HepG2 (cell line): ENCODE results near the gene XXYLT1.

Experiments
- NFE2L1 ChIP-seq: sonication (generic); formaldehyde crosslinking; IDR thresholded peaks from 2 replicates; pipeline ENCODE4 v1.4.0; 2020; ENCODE audit warnings: missing genetic modification reagents, mild to moderate bottlenecking, borderline replicate concordance
- POLR2AphosphoS5 ChIP-seq: IDR thresholded peaks from 2 replicates; pipeline ENCODE4 v1.6.1; 2012; ENCODE audit warnings: low read depth, low read length
- SNRNP70 ChIP-seq: fragments of 200-400 bp; formaldehyde crosslinking; IDR thresholded peaks from 2 replicates; pipeline ENCODE4 v1.6.1; 2017; ENCODE audit warnings: mild to moderate bottlenecking, low read depth, low read length, moderate library complexity
- THAP7 ChIP-seq: sonication (generic); formaldehyde crosslinking; IDR thresholded peaks from 2 replicates; pipeline ENCODE4 v1.8.1; 2023; ENCODE audit warnings: mild to moderate bottlenecking, missing genetic modification reagents
- YY1 ChIP-seq: IDR thresholded peaks from 2 replicates; pipeline ENCODE4 v1.6.1; 2011; ENCODE audit warnings: low read length, low read depth, moderate library complexity, mild to moderate bottlenecking; ENCODE audit not compliant: insufficient read depth, insufficient replicate concordance
- ZC3H4 ChIP-seq: sonication (generic); formaldehyde crosslinking; IDR thresholded peaks from 2 replicates; pipeline ENCODE4 v1.4.0; 2020; ENCODE audit warnings: missing genetic modification reagents, borderline replicate concordance
- ZNF205 ChIP-seq: IDR thresholded peaks from 2 replicates; pipeline ENCODE4 v1.6.1; 2018; ENCODE audit warnings: missing biosample characterization, missing genetic modification reagents

- no peak for TF ChIP-seq ZC3H4
- no peak for TF ChIP-seq SNRNP70
- TF ChIP-seq POLR2AphosphoS5 = no peak
- TF ChIP-seq THAP7 (CRISPR knock-in tag) = no peak
- no peak for TF ChIP-seq ZNF205 (CRISPR knock-in tag)
- no peak for TF ChIP-seq YY1
- no peak for TF ChIP-seq NFE2L1 (CRISPR knock-in tag)
Observed at GRCh38 chr3:195208631-195209030, 62.3 kb downstream of the XXYLT1 start.
